ENCODE results near the gene PRMT7. TPM values are rescaled to one million over a fixed set of nuclear protein-coding genes. Genes with fewer than 3 reads are reported as not detected.
A peak's percentile ranks its signal among the peaks of the same experiment; 100 is the strongest.

PRMT7 gene
- total and polyA plus RNA-seq, 10 donors: 25.0 to 66.4 (median 42.0) TPM

DNA sequence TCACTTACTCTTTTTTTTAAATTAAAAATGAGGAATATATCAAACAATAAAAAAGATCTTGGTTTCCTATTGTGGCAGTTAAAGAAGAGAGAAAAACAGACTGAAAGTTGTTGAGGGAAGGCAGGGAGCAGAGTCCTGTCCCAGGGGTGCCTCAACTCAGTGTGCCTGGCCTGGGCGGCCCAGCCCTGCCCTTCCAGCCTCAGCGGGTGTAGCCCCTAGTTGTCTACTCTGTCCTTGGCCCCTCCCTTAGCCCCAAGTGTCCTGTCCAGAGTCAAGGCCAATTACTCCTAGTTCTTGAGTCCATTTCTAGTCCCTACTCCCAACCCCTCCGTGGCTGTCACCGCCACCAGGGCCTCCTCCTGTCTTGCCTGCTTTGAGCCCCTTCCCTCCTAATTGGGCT is 85.0 kb downstream of the PRMT7 start:
- Histone ChIP-seq H3K4me3 (no peak overlapping the region), H3K9me3 (no peaks in the 10 kb centered on the region), H3K4me1 (no peaks in the 10 kb centered on the region), H3K27me3 (replicated peaks in 1 of 7) (no peaks in the 10 kb centered on the region), H3K27ac (no peak overlapping the region), H3K36me3 (no peaks in the 10 kb centered on the region)
- intact Hi-C loops (cut with DNase I; ENCODE audit: low total_unique reads): loop anchor here (5.0 kb wide), 1 partner anchor 116 kb away; no protein-coding TSS in a partner anchor
- TF ChIP-seq POLR2AphosphoS5 (IDR thresholded peaks at IDR 0.05) (no peak), CTCF (IDR thresholded peaks at IDR 0.05 in 8 of 11, conservative IDR thresholded peaks at IDR 0.05 in 3 of 11) (no peak), POLR2A (IDR thresholded peaks at IDR 0.05) (no peak)
- 71 to 83% (median 81%) methylated on average over 4 of the region's 4 CpGs for WGBS, 5 donors
- DNase-seq: peak; percentile 43

- 29 to 41% (median 32%) methylated on average over 6 of the region's 6 CpGs for WGBS, 5 donors
- TF ChIP-seq POLR2A (IDR thresholded peaks at IDR 0.05): no peak
- TF ChIP-seq POLR2AphosphoS5 (IDR thresholded peaks at IDR 0.05): no peak
- TF ChIP-seq CTCF (IDR thresholded peaks at IDR 0.05 in 8 of 11, conservative IDR thresholded peaks at IDR 0.05 in 3 of 11): peak; percentile 52 to 80 (median 71)
- Histone ChIP-seq H3K9me3 (no peaks in the 10 kb centered on the region), H3K4me1 (no peaks in the 10 kb centered on the region), H3K4me3 (no peak overlapping the region), H3K27me3 (replicated peaks in 1 of 7) (no peaks in the 10 kb centered on the region), H3K27ac (no peak overlapping the region), H3K36me3 (no peaks in the 10 kb centered on the region)
- DNase-seq: peak; percentile 51
- intact Hi-C loops (cut with DNase I; ENCODE audit: low total_unique reads): loop anchor here (5.0 kb wide), 1 partner anchor 116 kb away; no protein-coding TSS in a partner anchor
These were observed 85.7 kb downstream of the PRMT7 start for GRCh38 chr16:68396481-68396880.

DNA sequence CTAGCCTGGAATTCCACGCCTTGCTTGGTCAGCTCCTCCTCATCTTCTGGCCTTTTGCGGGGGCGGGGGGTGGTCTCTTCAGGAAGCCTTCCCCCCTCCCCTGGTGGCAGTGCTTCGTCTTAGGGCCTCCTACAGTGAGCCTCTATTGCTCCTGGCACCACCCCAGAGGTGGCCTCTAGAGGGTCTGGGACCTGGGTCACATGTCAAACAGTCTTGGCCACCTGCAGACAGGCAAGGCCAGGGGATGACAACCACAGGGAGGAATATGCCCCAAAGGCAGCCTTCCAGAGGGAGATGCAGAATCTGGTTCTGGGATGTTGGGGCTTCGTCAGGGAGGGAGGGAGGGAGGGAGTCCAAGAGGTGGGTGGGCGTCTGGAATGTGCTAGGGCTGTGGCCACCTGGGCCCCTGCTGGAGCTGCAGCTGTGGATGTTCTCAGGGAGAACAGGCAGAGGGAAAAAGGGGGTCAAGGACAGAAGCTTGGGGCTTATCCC is 86.9 kb downstream of the PRMT7 start:
- no peak overlapping the region for H3K27ac ChIP-seq
- H3K4me3 ChIP-seq: no peak overlapping the region
- no peaks in the 10 kb centered on the region for H3K4me1 ChIP-seq
- peak; percentile 38 for DNase-seq
- H3K27me3 ChIP-seq (replicated peaks in 1 of 7): no peaks in the 10 kb centered on the region
- intact Hi-C loops (cut with DNase I; ENCODE audit: low total_unique reads): loop anchor here (5.0 kb wide), 1 partner anchor 115 kb away; no protein-coding TSS in a partner anchor
- WGBS, 5 donors: 64 to 78% (median 76%) methylated on average over 6 of the region's 6 CpGs
- TF ChIP-seq POLR2AphosphoS5 (IDR thresholded peaks at IDR 0.05) (no peak), CTCF (IDR thresholded peaks at IDR 0.05 in 8 of 11, conservative IDR thresholded peaks at IDR 0.05 in 3 of 11) (no peak), POLR2A (IDR thresholded peaks at IDR 0.05) (no peak)
- no peaks in the 10 kb centered on the region for H3K9me3 ChIP-seq
- no peaks in the 10 kb centered on the region for H3K36me3 ChIP-seq

- H3K9me3 ChIP-seq: no peaks in the 10 kb centered on the region
- TF ChIP-seq POLR2AphosphoS5 (IDR thresholded peaks at IDR 0.05) (no peak), POLR2A (IDR thresholded peaks at IDR 0.05) (no peak), CTCF (IDR thresholded peaks at IDR 0.05 in 8 of 11, conservative IDR thresholded peaks at IDR 0.05 in 3 of 11) (no peak)
- WGBS, 5 donors: 86 to 100% (median 93%) methylated on average over 3 of the region's 3 CpGs
- H3K4me1 ChIP-seq: no peaks in the 10 kb centered on the region
- no peak overlapping the region for H3K27ac ChIP-seq
- intact Hi-C loops (cut with DNase I; ENCODE audit: low total_unique reads): loop anchor here (5.0 kb wide), 1 partner anchor 113 kb away; no protein-coding TSS in a partner anchor
- peak; percentile 29 for DNase-seq
- no peak overlapping the region for H3K4me3 ChIP-seq
- H3K36me3 ChIP-seq: no peaks in the 10 kb centered on the region
- H3K27me3 ChIP-seq (replicated peaks in 1 of 7): no peaks in the 10 kb centered on the region
These were observed 88.6 kb downstream of the PRMT7 start for GRCh38 chr16:68399456-68399855.
